GM23338 (cell line): Measurements from ENCODE around the gene CRTC1.

ENCODE experiments used
- CREB1 ChIP-seq: fragments of 250-450 bp; sonication (Bioruptor Pico); IDR thresholded peaks from 2 replicates; pipeline ENCODE4 v1.5.0; 2020; ENCODE audit warnings: low read depth, mild to moderate bottlenecking, moderate library complexity
- EZH2 ChIP-seq: fragments of 200-600 bp; sonication (generic); IDR thresholded peaks from one replicate; pipeline ENCODE4 v1.8.0; 2017; ENCODE audit warnings: antibody characterized with exemption, mild to moderate bottlenecking, low read depth; ENCODE audit not compliant: unreplicated experiment
- EZH2phosphoT487 ChIP-seq: fragments of 200-600 bp; sonication (generic); IDR thresholded peaks from one replicate; pipeline ENCODE4 v1.8.1; 2018; ENCODE audit warnings: antibody characterized with exemption; ENCODE audit not compliant: unreplicated experiment
- JUNB ChIP-seq: IDR thresholded peaks from one replicate; pipeline ENCODE4 v1.6.1; 2016; ENCODE audit warnings: antibody characterized with exemption; ENCODE audit not compliant: unreplicated experiment
- NANOG ChIP-seq: IDR thresholded peaks from 2 replicates; pipeline ENCODE4 v1.6.1; 2016; ENCODE audit warnings: antibody characterized with exemption, borderline replicate concordance
- POLR2AphosphoS5 ChIP-seq: IDR thresholded peaks from 2 replicates; pipeline ENCODE4 v1.6.1; 2016; ENCODE audit warnings: antibody characterized with exemption, low read depth
- REST ChIP-seq: IDR thresholded peaks from one replicate; pipeline ENCODE4 v1.6.1; 2018; ENCODE audit warnings: antibody characterized with exemption; ENCODE audit not compliant: unreplicated experiment
- STAT1 ChIP-seq: IDR thresholded peaks from one replicate; pipeline ENCODE4 v1.6.1; 2016; ENCODE audit warnings: antibody characterized with exemption; ENCODE audit not compliant: unreplicated experiment
- ZNF114 ChIP-seq: fragments of 250-450 bp; sonication (Bioruptor Pico); IDR thresholded peaks from 2 replicates; pipeline ENCODE4 v1.5.0; 2020; ENCODE audit warnings: mild to moderate bottlenecking, moderate library complexity
- TF ChIP-seq, protein P1 (sequence below), 2 experiments: fragments of 200-600 bp in 1 of 2; sonication (generic) in 1 of 2; conservative IDR thresholded peaks; 2 replicates each; pipeline versions ENCODE4 v1.5.1 to v1.6.1; 2016 to 2017; ENCODE audit warnings: antibody characterized with exemption in 2 of 2, low read depth in 2 of 2, mild to moderate bottlenecking in 2 of 2, moderate library complexity in 1 of 2
- TF ChIP-seq, protein P2 (sequence below): IDR thresholded peaks from 2 replicates; pipeline ENCODE4 v1.6.1; 2016; ENCODE audit warnings: antibody characterized with exemption

DNA sequence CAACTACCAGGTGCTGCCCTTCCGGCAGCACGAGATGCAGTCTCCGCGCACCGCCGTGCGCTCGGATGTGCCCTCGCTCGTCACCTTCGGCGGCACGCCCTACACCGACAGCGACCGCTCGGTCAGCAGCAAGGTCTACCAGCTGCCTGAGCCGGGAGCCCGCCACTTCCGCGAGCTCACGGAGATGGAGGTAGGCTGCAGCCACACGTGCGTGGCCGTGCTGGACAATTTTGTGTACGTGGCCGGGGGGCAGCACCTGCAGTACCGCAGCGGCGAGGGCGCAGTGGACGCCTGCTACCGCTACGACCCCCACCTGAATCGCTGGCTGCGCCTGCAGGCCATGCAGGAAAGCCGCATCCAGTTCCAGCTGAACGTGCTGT, 15.2 kb upstream of the CRTC1 start:
- no peak for TF ChIP-seq REST
- TF ChIP-seq, protein P1, sequence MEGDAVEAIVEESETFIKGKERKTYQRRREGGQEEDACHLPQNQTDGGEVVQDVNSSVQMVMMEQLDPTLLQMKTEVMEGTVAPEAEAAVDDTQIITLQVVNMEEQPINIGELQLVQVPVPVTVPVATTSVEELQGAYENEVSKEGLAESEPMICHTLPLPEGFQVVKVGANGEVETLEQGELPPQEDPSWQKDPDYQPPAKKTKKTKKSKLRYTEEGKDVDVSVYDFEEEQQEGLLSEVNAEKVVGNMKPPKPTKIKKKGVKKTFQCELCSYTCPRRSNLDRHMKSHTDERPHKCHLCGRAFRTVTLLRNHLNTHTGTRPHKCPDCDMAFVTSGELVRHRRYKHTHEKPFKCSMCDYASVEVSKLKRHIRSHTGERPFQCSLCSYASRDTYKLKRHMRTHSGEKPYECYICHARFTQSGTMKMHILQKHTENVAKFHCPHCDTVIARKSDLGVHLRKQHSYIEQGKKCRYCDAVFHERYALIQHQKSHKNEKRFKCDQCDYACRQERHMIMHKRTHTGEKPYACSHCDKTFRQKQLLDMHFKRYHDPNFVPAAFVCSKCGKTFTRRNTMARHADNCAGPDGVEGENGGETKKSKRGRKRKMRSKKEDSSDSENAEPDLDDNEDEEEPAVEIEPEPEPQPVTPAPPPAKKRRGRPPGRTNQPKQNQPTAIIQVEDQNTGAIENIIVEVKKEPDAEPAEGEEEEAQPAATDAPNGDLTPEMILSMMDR (conservative IDR thresholded peaks at IDR 0.05; ENCODE audit: low read depth in 2 of 2) = no peak
- no peak for TF ChIP-seq EZH2
- TF ChIP-seq POLR2AphosphoS5 = no peak
- TF ChIP-seq, protein P2, sequence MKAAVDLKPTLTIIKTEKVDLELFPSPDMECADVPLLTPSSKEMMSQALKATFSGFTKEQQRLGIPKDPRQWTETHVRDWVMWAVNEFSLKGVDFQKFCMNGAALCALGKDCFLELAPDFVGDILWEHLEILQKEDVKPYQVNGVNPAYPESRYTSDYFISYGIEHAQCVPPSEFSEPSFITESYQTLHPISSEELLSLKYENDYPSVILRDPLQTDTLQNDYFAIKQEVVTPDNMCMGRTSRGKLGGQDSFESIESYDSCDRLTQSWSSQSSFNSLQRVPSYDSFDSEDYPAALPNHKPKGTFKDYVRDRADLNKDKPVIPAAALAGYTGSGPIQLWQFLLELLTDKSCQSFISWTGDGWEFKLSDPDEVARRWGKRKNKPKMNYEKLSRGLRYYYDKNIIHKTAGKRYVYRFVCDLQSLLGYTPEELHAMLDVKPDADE = no peak
- TF ChIP-seq EZH2phosphoT487 = no peak
- TF ChIP-seq NANOG = no peak
- TF ChIP-seq JUNB = no peak
- TF ChIP-seq CREB1 (CRISPR knock-in tag) = no peak
- TF ChIP-seq ZNF114 (CRISPR knock-in tag) = no peak
- no peak for TF ChIP-seq STAT1
